Measurements from ENCODE around the gene FAM89A.

DNA sequence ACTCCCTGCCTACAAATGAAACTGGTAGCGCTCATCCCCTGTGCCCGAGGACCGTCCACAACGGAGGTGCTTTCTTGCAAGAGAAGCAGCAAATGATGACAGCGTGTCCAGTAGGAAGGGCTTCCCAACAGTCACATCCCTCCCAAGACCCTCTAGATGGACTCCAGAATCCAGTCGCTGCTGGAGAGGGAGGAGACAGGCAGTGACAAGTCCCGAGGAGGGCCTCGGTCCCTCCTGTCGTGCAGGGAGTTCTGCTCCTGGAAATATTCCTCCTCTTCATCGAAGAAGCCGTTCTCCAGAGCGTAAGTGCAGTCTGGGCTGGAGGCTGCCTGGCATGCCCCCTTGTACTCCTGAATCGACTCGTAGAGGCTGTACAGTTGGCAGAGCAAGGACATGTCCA lies 20.3 kb downstream of the FAM89A start:
- TF ChIP-seq EZH2 (optimal IDR thresholded peaks at IDR 0.05; ENCODE audit: low read depth, low read length): no peak
- TF ChIP-seq, protein P1, sequence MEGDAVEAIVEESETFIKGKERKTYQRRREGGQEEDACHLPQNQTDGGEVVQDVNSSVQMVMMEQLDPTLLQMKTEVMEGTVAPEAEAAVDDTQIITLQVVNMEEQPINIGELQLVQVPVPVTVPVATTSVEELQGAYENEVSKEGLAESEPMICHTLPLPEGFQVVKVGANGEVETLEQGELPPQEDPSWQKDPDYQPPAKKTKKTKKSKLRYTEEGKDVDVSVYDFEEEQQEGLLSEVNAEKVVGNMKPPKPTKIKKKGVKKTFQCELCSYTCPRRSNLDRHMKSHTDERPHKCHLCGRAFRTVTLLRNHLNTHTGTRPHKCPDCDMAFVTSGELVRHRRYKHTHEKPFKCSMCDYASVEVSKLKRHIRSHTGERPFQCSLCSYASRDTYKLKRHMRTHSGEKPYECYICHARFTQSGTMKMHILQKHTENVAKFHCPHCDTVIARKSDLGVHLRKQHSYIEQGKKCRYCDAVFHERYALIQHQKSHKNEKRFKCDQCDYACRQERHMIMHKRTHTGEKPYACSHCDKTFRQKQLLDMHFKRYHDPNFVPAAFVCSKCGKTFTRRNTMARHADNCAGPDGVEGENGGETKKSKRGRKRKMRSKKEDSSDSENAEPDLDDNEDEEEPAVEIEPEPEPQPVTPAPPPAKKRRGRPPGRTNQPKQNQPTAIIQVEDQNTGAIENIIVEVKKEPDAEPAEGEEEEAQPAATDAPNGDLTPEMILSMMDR (IDR thresholded peaks at IDR 0.05; ENCODE audit: low read length): no peak

All from MM.1S (cell line).